ENCODE measurements around the gene DNMT1. TPM values are rescaled to one million over a fixed set of nuclear protein-coding genes. Genes with fewer than 3 reads are reported as not detected.
A peak's percentile ranks its signal among the peaks of the same experiment; 100 is the strongest.

The DNMT1 gene
- total and polyA plus RNA-seq, 5 experiments from 2014 or later: 93.7 to 231 (median 146) TPM

GRCh38 chr19:10116866-10117616, 77.7 kb downstream of the DNMT1 start:
- POLR2A ChIA-PET: interaction anchor here (1.3 to 12.3 kb wide), 5 partner anchors 11 to 24 kb away, joined by 3 to 116 read pairs (median 101); partner anchors contain the start of genes ANGPTL6 and PPAN
- ATAC-seq (no peak), DNase-seq (no peak)
- peak overlapping the region in 8 of 10 donors; percentile 11 to 89 (median 60) for H3K27ac Mint-ChIP-seq
- H3K4me3 Mint-ChIP-seq: peak overlapping the region in 6 of 10 donors; percentile 13 to 78 (median 30)
- H3K36me3 Mint-ChIP-seq: peaks cover 0 to 37% (median 8%) of the 10 kb centered on the region in 3 donors
- H3K4me1 Mint-ChIP-seq: peaks cover 21 to 62% (median 45%) of the 10 kb centered on the region in 4 donors
- H3K27me3 Mint-ChIP-seq: no peaks in the 10 kb centered on the region
- H3K9me3 Mint-ChIP-seq: no peaks in the 10 kb centered on the region

GRCh38 chr19:10116085-10116865, 78.5 kb downstream of the DNMT1 start:
- DNase-seq: peak in 1 of 10 donors; percentile 25
- peaks cover 21 to 70% (median 49%) of the 10 kb centered on the region in 4 donors for H3K4me1 Mint-ChIP-seq
- peaks cover 0 to 42% (median 8%) of the 10 kb centered on the region in 3 donors for H3K36me3 Mint-ChIP-seq
- peak overlapping the region in 7 of 10 donors; percentile 29 to 89 (median 71) for H3K27ac Mint-ChIP-seq
- H3K27me3 Mint-ChIP-seq: no peaks in the 10 kb centered on the region
- H3K9me3 Mint-ChIP-seq: no peaks in the 10 kb centered on the region
- peak overlapping the region in 4 of 10 donors; percentile 28 to 78 (median 56) for H3K4me3 Mint-ChIP-seq
- ATAC-seq: no peak
- POLR2A ChIA-PET: interaction anchor here (1.3 to 12.3 kb wide), 5 partner anchors 11 to 24 kb away, joined by 3 to 116 read pairs (median 101); partner anchors contain the start of genes ANGPTL6 and PPAN

- peak overlapping the region in 2 of 10 donors; percentile 71 to 89 for H3K27ac Mint-ChIP-seq
- POLR2A ChIA-PET: interaction anchor here (9.2 to 12.3 kb wide), 3 partner anchors 10 to 25 kb away, joined by 101 to 116 read pairs (median 103); partner anchors contain the start of genes ANGPTL6 and PPAN
- ATAC-seq (no peak), DNase-seq (no peak)
- peaks cover 0 to 47% (median 11%) of the 10 kb centered on the region in 3 donors for H3K36me3 Mint-ChIP-seq
- no peaks in the 10 kb centered on the region for H3K27me3 Mint-ChIP-seq
- peak overlapping the region in 2 of 10 donors; percentile 24 to 78 for H3K4me3 Mint-ChIP-seq
- H3K9me3 Mint-ChIP-seq: no peaks in the 10 kb centered on the region
- peaks cover 21 to 72% (median 52%) of the 10 kb centered on the region in 4 donors for H3K4me1 Mint-ChIP-seq
Measured at GRCh38 chr19:10115392-10116084, 79.2 kb downstream of the DNMT1 start.

GRCh38 chr19:10114651-10115391, 79.9 kb downstream of the DNMT1 start:
- H3K27ac Mint-ChIP-seq: peak overlapping the region in 3 of 10 donors; percentile 49 to 74 (median 52)
- POLR2A ChIA-PET: interaction anchor here (0.8 to 12.3 kb wide), 7 partner anchors 9 to 1524 kb away, joined by 3 to 116 read pairs (median 7); partner anchors contain the start of genes ANGPTL6, DNMT1 and PPAN
- H3K4me3 Mint-ChIP-seq: peak overlapping the region in 4 of 10 donors; percentile 2 to 78 (median 25)
- DNase-seq (no peak), ATAC-seq (no peak)
- peaks cover 21 to 70% (median 54%) of the 10 kb centered on the region in 4 donors for H3K4me1 Mint-ChIP-seq
- H3K9me3 Mint-ChIP-seq: no peaks in the 10 kb centered on the region
- peaks cover 0 to 54% (median 11%) of the 10 kb centered on the region in 3 donors for H3K36me3 Mint-ChIP-seq
- H3K27me3 Mint-ChIP-seq: no peaks in the 10 kb centered on the region

- Mint-ChIP-seq H3K4me1 (peaks cover 19 to 62% (median 50%) of the 10 kb centered on the region in 4 donors), H3K27ac (peak overlapping the region in 4 of 10 donors; percentile 46 to 97 (median 92)), H3K27me3 (no peaks in the 10 kb centered on the region), H3K36me3 (peaks cover 0 to 58% (median 11%) of the 10 kb centered on the region in 3 donors), H3K4me3 (peak overlapping the region in 2 of 10 donors; percentile 27 to 59), H3K9me3 (no peaks in the 10 kb centered on the region)
- DNase-seq: no peak
- POLR2A ChIA-PET: interaction anchor here (0.6 to 12.3 kb wide), 8 partner anchors 8 to 1523 kb away, joined by 3 to 116 read pairs (median 6); partner anchors contain the start of genes ANGPTL6, DNMT1 and PPAN
- ATAC-seq: peak in 1 of 2 donors; percentile 3
Measured at GRCh38 chr19:10113964-10114650, 80.6 kb downstream of the DNMT1 start.

- Mint-ChIP-seq H3K4me1 (peaks cover 19 to 58% (median 46%) of the 10 kb centered on the region in 4 donors), H3K27ac (peak overlapping the region in 5 of 10 donors; percentile 8 to 97 (median 90)), H3K27me3 (no peaks in the 10 kb centered on the region), H3K9me3 (no peaks in the 10 kb centered on the region), H3K36me3 (peaks cover 0 to 64% (median 11%) of the 10 kb centered on the region in 3 donors), H3K4me3 (peak overlapping the region in 5 of 10 donors; percentile 6 to 87 (median 27))
- POLR2A ChIA-PET: interaction anchor here (0.6 to 12.3 kb wide), 6 partner anchors 8 to 192 kb away, joined by 5 to 116 read pairs (median 54); partner anchors contain the start of genes ANGPTL6, DNMT1 and PPAN
- DNase-seq (peak in 1 of 10 donors; percentile 16), ATAC-seq (peak; percentile 5 to 12)
Measured at GRCh38 chr19:10113592-10113963, 81.2 kb downstream of the DNMT1 start.

GRCh38 chr19:10112895-10113591, 81.7 kb downstream of the DNMT1 start:
- Mint-ChIP-seq H3K27ac (peak overlapping the region; percentile 75 to 97 (median 89)), H3K36me3 (peaks cover 0 to 68% (median 11%) of the 10 kb centered on the region in 3 donors), H3K27me3 (no peaks in the 10 kb centered on the region), H3K4me3 (peak overlapping the region; percentile 41 to 87 (median 62)), H3K9me3 (no peaks in the 10 kb centered on the region), H3K4me1 (peaks cover 19 to 58% (median 45%) of the 10 kb centered on the region in 4 donors)
- DNase-seq (peak in 9 of 10 donors; percentile 38 to 78 (median 57)), ATAC-seq (peak; percentile 60 to 61)
- POLR2A ChIA-PET: interaction anchor here (0.6 to 12.3 kb wide), 6 partner anchors 7 to 192 kb away, joined by 5 to 116 read pairs (median 54); partner anchors contain the start of genes ANGPTL6, DNMT1 and PPAN

- peak in 2 of 10 donors; percentile 26 to 61 for DNase-seq
- peak; percentile 17 to 31 for ATAC-seq
- POLR2A ChIA-PET: interaction anchor here (1.0 to 12.3 kb wide), 5 partner anchors 6 to 83 kb away, joined by 3 to 116 read pairs (median 101); partner anchors contain the start of genes ANGPTL6, DNMT1 and PPAN
- Mint-ChIP-seq H3K4me3 (peak overlapping the region; percentile 22 to 87 (median 60)), H3K27me3 (no peaks in the 10 kb centered on the region), H3K27ac (peak overlapping the region; percentile 75 to 97 (median 89)), H3K36me3 (peaks cover 0 to 69% (median 6%) of the 10 kb centered on the region in 3 donors), H3K9me3 (no peaks in the 10 kb centered on the region), H3K4me1 (peaks cover 17 to 60% (median 47%) of the 10 kb centered on the region in 4 donors)
Measured at GRCh38 chr19:10112037-10112761, 82.6 kb downstream of the DNMT1 start.

- peak within 1 kb of the TSS; percentile 22 to 87 (median 60) for H3K4me3 Mint-ChIP-seq
- no peaks in the 10 kb centered on the region for H3K27me3 Mint-ChIP-seq
- H3K9me3 Mint-ChIP-seq: no peaks in the 10 kb centered on the region
- H3K4me1 Mint-ChIP-seq: peaks cover 21 to 63% (median 52%) of the 10 kb centered on the region in 4 donors
- H3K36me3 Mint-ChIP-seq: peaks cover 0 to 68% (median 5%) of the 10 kb centered on the region in 3 donors
- POLR2A ChIA-PET: interaction anchor here (0.5 to 10.6 kb wide), 3 partner anchors 13 to 150 kb away, joined by 3 to 103 read pairs (median 3); no protein-coding TSS in a partner anchor
- ATAC-seq (no peak), DNase-seq (peak in 1 of 10 donors; percentile 30)
- H3K27ac Mint-ChIP-seq: peak within 1 kb of the TSS; percentile 75 to 97 (median 89)
Measured at GRCh38 chr19:10111405-10111811, 83.3 kb downstream of the DNMT1 start, which contains the start of gene P2RY11. P2RY11 (plus strand) TSS chr19:10111693; CDS start chr19:10111722, 29 bp downstream.

Measured in naive thymus-derived CD8-positive, alpha-beta T cell (primary cell).